MM.1S (cell line): ENCODE data around the gene EPN2.

Experiments
- DNase-seq: peaks from one replicate; pipeline ENCODE4 v3.0.0-alpha.2; 2015
- H2AFZ ChIP-seq: fragments of 300-600 bp; sonication (generic); 2 replicates; pipeline ENCODE4 v1.6.0; 2016; ENCODE audit warnings: antibody characterized with exemption, low read length
- H3F3A ChIP-seq: fragments of 300-600 bp; sonication (generic); 2 replicates; pipeline ENCODE4 v1.6.1; 2016; ENCODE audit warnings: mild to moderate bottlenecking, antibody characterized with exemption, low read length, moderate library complexity, mixed read lengths; ENCODE audit not compliant: insufficient read depth
- H3K27ac ChIP-seq: fragments of 300-600 bp; sonication (generic); 2 replicates; pipeline ENCODE4 v1.5.1; 2016; ENCODE audit warnings: mild to moderate bottlenecking, low read length
- H3K27me3 ChIP-seq: fragments of 300-600 bp; sonication (generic); replicated peaks from 2 replicates; pipeline ENCODE4 v1.6.0; 2016; ENCODE audit warnings: low read length; ENCODE audit not compliant: insufficient read depth
- H3K36me3 ChIP-seq: fragments of 300-600 bp; sonication (generic); replicated peaks from 2 replicates; pipeline ENCODE4 v1.6.1; 2016; ENCODE audit warnings: mild to moderate bottlenecking, low read length, mixed read lengths; ENCODE audit not compliant: insufficient read depth
- H3K4me1 ChIP-seq: fragments of 300-600 bp; sonication (generic); 2 replicates; pipeline ENCODE4 v1.6.1; 2016; ENCODE audit warnings: low read length, mixed read lengths
- H3K4me2 ChIP-seq: fragments of 300-600 bp; sonication (generic); 2 replicates; pipeline ENCODE4 v1.6.0; 2016; ENCODE audit warnings: low read depth, low read length
- H3K4me3 ChIP-seq: fragments of 300-600 bp; sonication (generic); 2 replicates; pipeline ENCODE4 v1.5.1; 2016; ENCODE audit warnings: low read length, mixed read lengths
- H3K79me2 ChIP-seq: fragments of 300-600 bp; sonication (generic); 2 replicates; pipeline ENCODE4 v1.6.1; 2016; ENCODE audit warnings: mixed run types, low read length, mixed read lengths
- H3K9ac ChIP-seq: fragments of 300-600 bp; sonication (generic); 2 replicates; pipeline ENCODE4 v1.6.1; 2016; ENCODE audit warnings: low read length, mixed read lengths
- H3K9me2 ChIP-seq: fragments of 300-600 bp; sonication (generic); replicated peaks from 2 replicates; pipeline ENCODE4 v1.6.1; 2016; ENCODE audit warnings: mild to moderate bottlenecking, low read length, mixed read lengths; ENCODE audit not compliant: insufficient read depth
- H3K9me3 ChIP-seq: fragments of 300-600 bp; sonication (generic); replicated peaks from 2 replicates; pipeline ENCODE4 v1.6.1; 2016; ENCODE audit warnings: mild to moderate bottlenecking, low read length, mixed read lengths; ENCODE audit not compliant: insufficient read depth
- H4K20me1 ChIP-seq: fragments of 300-600 bp; sonication (generic); 2 replicates; pipeline ENCODE4 v1.6.1; 2016; ENCODE audit warnings: mild to moderate bottlenecking, low read length, moderate library complexity, mixed read lengths; ENCODE audit not compliant: insufficient read depth
- CTCF ChIP-seq: fragments of 300-600 bp; sonication (generic); IDR thresholded peaks from 2 replicates; pipeline ENCODE4 v1.5.1; 2016; ENCODE audit warnings: antibody characterized with exemption, low read length, mixed read lengths
- EZH2 ChIP-seq: fragments of 300-600 bp; sonication (generic); optimal IDR thresholded peaks from 2 replicates; pipeline ENCODE3; 2017; ENCODE audit warnings: low read depth, mild to moderate bottlenecking, antibody characterized with exemption, low read length, mixed read lengths
- EZH2phosphoT487 ChIP-seq: fragments of 300-600 bp; sonication (generic); IDR thresholded peaks from 2 replicates; pipeline ENCODE4 v1.6.1; 2018; ENCODE audit warnings: antibody characterized with exemption, low read length

Gene EPN2

GRCh38 chr17:19359856-19360255, 122.7 kb downstream of the EPN2 start:
- Histone ChIP-seq H2AFZ (no peak overlapping the region), H3K9me2 (no peaks in the 10 kb centered on the region), H3K4me2 (no peak overlapping the region), H3K27ac (no peak overlapping the region), H4K20me1 (no peaks in the 10 kb centered on the region), H3K9ac (no peak overlapping the region), H3F3A (no peaks in the 10 kb centered on the region), H3K27me3 (no peaks in the 10 kb centered on the region; the same call in 1 of the 2 replicates), H3K36me3 (no peaks in the 10 kb centered on the region), H3K4me1 (peaks cover 8% of the 10 kb centered on the region), H3K4me3 (no peak overlapping the region), H3K9me3 (no peaks in the 10 kb centered on the region), H3K79me2 (no peaks in the 10 kb centered on the region)
- DNase-seq, result no peak
- TF ChIP-seq EZH2 (no peak), EZH2phosphoT487 (no peak), CTCF (no peak)

DNA sequence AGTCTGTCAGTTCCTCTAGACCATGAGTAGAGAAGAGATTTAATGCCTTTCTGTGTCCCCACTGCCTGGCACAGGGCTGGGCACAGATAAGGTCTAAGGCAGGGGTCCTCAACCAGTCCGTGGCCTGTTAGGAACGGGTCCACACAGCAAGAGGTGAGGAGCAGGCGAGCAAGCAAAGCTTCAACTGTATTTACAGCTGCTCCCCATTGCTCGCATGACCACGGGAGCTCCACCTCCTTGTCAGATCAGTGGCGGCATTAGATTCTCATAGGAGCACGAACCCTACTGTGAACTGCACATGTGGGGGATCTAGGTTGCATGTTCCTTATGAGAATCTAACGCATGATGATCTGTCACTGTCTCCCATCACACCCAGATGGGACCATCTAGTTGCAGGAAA, 123.6 kb downstream of the EPN2 start:
- Histone ChIP-seq H3K4me3 (no peak overlapping the region), H3K27ac (no peak overlapping the region)

DNA sequence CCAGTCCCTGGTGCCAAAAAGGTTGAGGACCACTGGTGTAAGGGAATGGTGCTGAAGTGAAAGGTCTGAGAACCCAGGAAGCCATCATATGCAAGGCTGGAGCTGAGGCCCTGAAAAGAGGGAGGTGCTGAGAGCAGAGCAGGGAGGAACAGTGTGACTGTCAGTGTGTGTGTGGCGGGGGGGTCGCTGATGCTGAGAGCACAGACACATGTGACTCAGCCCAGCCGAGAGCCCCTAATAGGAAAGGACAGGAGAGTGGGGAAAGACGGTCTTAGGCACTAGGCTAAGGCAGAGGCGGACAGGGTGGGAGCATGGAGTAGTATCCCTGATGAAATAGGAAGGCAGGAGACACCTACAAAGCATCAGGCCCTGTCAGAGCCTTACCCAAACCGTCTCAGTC, 124.2 kb downstream of the EPN2 start:
- Histone ChIP-seq H3K27me3 (no peaks in the 10 kb centered on the region; the same call in 1 of the 2 replicates), H3K9me2 (no peaks in the 10 kb centered on the region), H3K4me2 (no peak overlapping the region), H4K20me1 (no peaks in the 10 kb centered on the region), H3K4me3 (no peak overlapping the region), H3K27ac (no peak overlapping the region), H3K4me1 (peaks cover 8% of the 10 kb centered on the region), H3K9me3 (no peaks in the 10 kb centered on the region), H3K79me2 (no peaks in the 10 kb centered on the region), H3F3A (no peaks in the 10 kb centered on the region), H3K9ac (no peak overlapping the region; the same call in 1 of the 2 replicates), H3K36me3 (no peaks in the 10 kb centered on the region), H2AFZ (no peak overlapping the region)
- no peak for DNase-seq
- TF ChIP-seq EZH2phosphoT487, result no peak
- no peak for TF ChIP-seq EZH2
- no peak for TF ChIP-seq CTCF

More for the DNA sequence above, 123.6 kb downstream of the EPN2 start:
- no peaks in the 10 kb centered on the region for H3K36me3 ChIP-seq
- no peaks in the 10 kb centered on the region for H3K9me2 ChIP-seq
- no peak for DNase-seq
- peaks cover 8% of the 10 kb centered on the region for H3K4me1 ChIP-seq
- H3K9ac ChIP-seq, result no peak overlapping the region
- TF ChIP-seq CTCF, result no peak
- no peak for TF ChIP-seq EZH2phosphoT487
- no peak for TF ChIP-seq EZH2
- H3F3A ChIP-seq, result no peaks in the 10 kb centered on the region
- no peaks in the 10 kb centered on the region for H4K20me1 ChIP-seq
- no peaks in the 10 kb centered on the region; the same call in 1 of the 2 replicates for H3K27me3 ChIP-seq
- no peaks in the 10 kb centered on the region for H3K9me3 ChIP-seq
- no peaks in the 10 kb centered on the region for H3K79me2 ChIP-seq
- H2AFZ ChIP-seq, result no peak overlapping the region
- no peak overlapping the region for H3K4me2 ChIP-seq
